CD4-positive, alpha-beta T cell treated with Interleukin-2 at 100 ng/mL for 4 hours (primary cell): ENCODE results near the gene ZNF687.

ENCODE experiments used
- DNase-seq: peaks from one replicate; pipeline ENCODE4 v3.0.0-alpha.2; 2020; ENCODE audit warnings: low spot score

ZNF687 gene

GRCh38 chr1:151312411-151312810, 30.3 kb downstream of the ZNF687 start:
- DNase-seq = no peak

GRCh38 chr1:151312826-151313225, 30.7 kb downstream of the ZNF687 start:
- DNase-seq = no peak

GRCh38 chr1:151313501-151313900, 31.4 kb downstream of the ZNF687 start:
- no peak for DNase-seq

- DNase-seq = no peak
Measured at GRCh38 chr1:151314137-151314875, 32.2 kb downstream of the ZNF687 start.

GRCh38 chr1:151315565-151316235, 33.6 kb downstream of the ZNF687 start:
- DNase-seq = no peak

GRCh38 chr1:151318975-151319374, 36.9 kb downstream of the ZNF687 start:
- DNase-seq = no peak

- no peak for DNase-seq
Measured at GRCh38 chr1:151324390-151324930, 42.4 kb downstream of the ZNF687 start.

GRCh38 chr1:151325231-151325630, 43.1 kb downstream of the ZNF687 start:
- DNase-seq = no peak

- DNase-seq = no peak
Measured at GRCh38 chr1:151325646-151326429, 43.7 kb downstream of the ZNF687 start.

GRCh38 chr1:151326619-151327222, 44.6 kb downstream of the ZNF687 start:
- peak; percentile 71 for DNase-seq

GRCh38 chr1:151327223-151327902, 45.3 kb downstream of the ZNF687 start, which contains the start of gene PI4KB:
PI4KB (minus strand) TSS chr1:151327416; CDS start chr1:151316481, 10,935 bp downstream.
- peak; percentile 97 for DNase-seq

- DNase-seq = no peak
Measured at GRCh38 chr1:151327903-151328674, 46.0 kb downstream of the ZNF687 start.

GRCh38 chr1:151334822-151335221, 52.7 kb downstream of the ZNF687 start:
- DNase-seq = no peak

- DNase-seq = no peak
Measured at GRCh38 chr1:151336556-151336955, 54.5 kb downstream of the ZNF687 start.

- peak; percentile 79 for DNase-seq
Measured at GRCh38 chr1:151340870-151341754, 59.0 kb downstream of the ZNF687 start.
